MM.1S (cell line): ENCODE measurements around the gene PPP4R3A.

Source experiments
- EZH2 ChIP-seq: fragments of 300-600 bp; sonication (generic); optimal IDR thresholded peaks from 2 replicates; pipeline ENCODE3; 2017; ENCODE audit warnings: low read depth, mild to moderate bottlenecking, antibody characterized with exemption, low read length, mixed read lengths
- TF ChIP-seq, protein P1 (sequence below): fragments of 300-600 bp; sonication (generic); IDR thresholded peaks from 2 replicates; pipeline ENCODE4 v1.5.1; 2016; ENCODE audit warnings: antibody characterized with exemption, low read length, mixed read lengths

DNA sequence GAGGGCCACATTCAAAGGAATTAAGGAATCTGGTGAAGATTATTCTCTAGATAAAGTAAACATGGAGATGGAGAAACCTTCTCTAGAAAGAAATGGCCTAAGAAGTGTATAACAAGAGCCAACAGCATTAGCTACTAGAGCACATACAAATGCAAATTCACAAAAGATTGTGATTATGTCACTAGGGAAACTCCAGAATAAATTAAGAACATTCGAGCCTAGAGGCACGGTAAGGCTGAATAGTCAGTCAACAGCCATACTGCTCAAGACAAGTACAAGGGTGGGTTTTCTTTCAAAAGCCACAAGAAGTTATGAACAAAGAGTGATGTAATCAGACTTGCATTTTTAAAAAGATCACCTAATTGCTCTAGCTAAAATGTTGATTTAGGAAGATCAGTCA lies 25.4 kb downstream of the PPP4R3A start:
- TF ChIP-seq, protein P1, sequence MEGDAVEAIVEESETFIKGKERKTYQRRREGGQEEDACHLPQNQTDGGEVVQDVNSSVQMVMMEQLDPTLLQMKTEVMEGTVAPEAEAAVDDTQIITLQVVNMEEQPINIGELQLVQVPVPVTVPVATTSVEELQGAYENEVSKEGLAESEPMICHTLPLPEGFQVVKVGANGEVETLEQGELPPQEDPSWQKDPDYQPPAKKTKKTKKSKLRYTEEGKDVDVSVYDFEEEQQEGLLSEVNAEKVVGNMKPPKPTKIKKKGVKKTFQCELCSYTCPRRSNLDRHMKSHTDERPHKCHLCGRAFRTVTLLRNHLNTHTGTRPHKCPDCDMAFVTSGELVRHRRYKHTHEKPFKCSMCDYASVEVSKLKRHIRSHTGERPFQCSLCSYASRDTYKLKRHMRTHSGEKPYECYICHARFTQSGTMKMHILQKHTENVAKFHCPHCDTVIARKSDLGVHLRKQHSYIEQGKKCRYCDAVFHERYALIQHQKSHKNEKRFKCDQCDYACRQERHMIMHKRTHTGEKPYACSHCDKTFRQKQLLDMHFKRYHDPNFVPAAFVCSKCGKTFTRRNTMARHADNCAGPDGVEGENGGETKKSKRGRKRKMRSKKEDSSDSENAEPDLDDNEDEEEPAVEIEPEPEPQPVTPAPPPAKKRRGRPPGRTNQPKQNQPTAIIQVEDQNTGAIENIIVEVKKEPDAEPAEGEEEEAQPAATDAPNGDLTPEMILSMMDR: no peak
- TF ChIP-seq EZH2: no peak
